GM12891 (cell line): Measurements from ENCODE around the gene THSD4.

Source experiments
- DNase-seq: peaks from one replicate; pipeline ENCODE4 v3.0.0; 2011; ENCODE audit warnings: low spot score; ENCODE audit not compliant: insufficient read length
- FAIRE-seq: peaks from 2 replicates; lab custom pipeline; 2011; peaks lifted over from hg19 to GRCh38; lab: Jason Lieb, UNC
- PAX5 ChIP-seq: IDR thresholded peaks from 2 replicates; pipeline ENCODE4 v1.6.1; 2011; ENCODE audit warnings: low read length, moderate library complexity, mild to moderate bottlenecking; ENCODE audit not compliant: insufficient read depth, severe bottlenecking
- POLR2A ChIP-seq: IDR thresholded peaks from 2 replicates; pipeline ENCODE4 v1.6.1; 2011; ENCODE audit warnings: low read depth, low read length, control low read depth
- POLR2AphosphoS5 ChIP-seq: IDR thresholded peaks from 2 replicates; pipeline ENCODE4 v1.6.1; 2011; ENCODE audit warnings: low read depth, low read length, control low read depth
- POU2F2 ChIP-seq: IDR thresholded peaks from 2 replicates; pipeline ENCODE4 v1.6.1; 2011; ENCODE audit warnings: low read depth, mild to moderate bottlenecking, control low read depth, low read length, moderate library complexity
- SPI1 ChIP-seq: IDR thresholded peaks from 2 replicates; pipeline ENCODE4 v1.6.1; 2011; ENCODE audit warnings: low read depth, low read length, control low read depth
- TAF1 ChIP-seq: IDR thresholded peaks from 2 replicates; pipeline ENCODE4 v1.6.1; 2011; ENCODE audit warnings: low read depth, low read length, control low read depth

Gene THSD4

GRCh38 chr15:71290881-71291635 is 175.8 kb downstream of the THSD4 start:
- FAIRE-seq (no peak), DNase-seq (no peak)
- TF ChIP-seq PAX5 (no peak), SPI1 (no peak), POLR2AphosphoS5 (no peak), TAF1 (no peak), POLR2A (no peak), POU2F2 (no peak)

GRCh38 chr15:71291723-71292122 is 176.5 kb downstream of the THSD4 start:
- FAIRE-seq (no peak), DNase-seq (no peak)
- TF ChIP-seq POLR2AphosphoS5 = no peak
- no peak for TF ChIP-seq TAF1
- TF ChIP-seq PAX5 = no peak
- no peak for TF ChIP-seq POLR2A
- no peak for TF ChIP-seq POU2F2
- TF ChIP-seq SPI1 = no peak

GRCh38 chr15:71293723-71294122 is 178.5 kb downstream of the THSD4 start:
- DNase-seq (no peak), FAIRE-seq (no peak)
- TF ChIP-seq POLR2A (no peak), TAF1 (no peak), POLR2AphosphoS5 (no peak)

GRCh38 chr15:71294251-71294910 is 179.1 kb downstream of the THSD4 start:
- TF ChIP-seq TAF1 = no peak
- no peak for TF ChIP-seq PAX5
- TF ChIP-seq POLR2AphosphoS5 = no peak
- TF ChIP-seq SPI1 = no peak
- no peak for TF ChIP-seq POU2F2
- no peak for TF ChIP-seq POLR2A
- DNase-seq (no peak), FAIRE-seq (no peak)

- DNase-seq (no peak), FAIRE-seq (no peak)
- TF ChIP-seq TAF1 (no peak), POLR2AphosphoS5 (no peak), SPI1 (no peak), POLR2A (no peak), PAX5 (no peak), POU2F2 (no peak)
Measured at GRCh38 chr15:71294911-71295602, 179.8 kb downstream of the THSD4 start.

- FAIRE-seq (no peak), DNase-seq (no peak)
- TF ChIP-seq PAX5 (no peak), TAF1 (no peak), POLR2AphosphoS5 (no peak), POU2F2 (no peak), SPI1 (no peak), POLR2A (no peak)
Measured at GRCh38 chr15:71295603-71296314, 180.5 kb downstream of the THSD4 start.

- TF ChIP-seq POLR2A (no peak), PAX5 (no peak), POLR2AphosphoS5 (no peak), POU2F2 (no peak), SPI1 (no peak), TAF1 (no peak)
- FAIRE-seq (no peak), DNase-seq (no peak)
Measured at GRCh38 chr15:71296315-71296679, 181.0 kb downstream of the THSD4 start.

- no peak for TF ChIP-seq SPI1
- no peak for TF ChIP-seq TAF1
- TF ChIP-seq POLR2AphosphoS5 = no peak
- no peak for TF ChIP-seq POLR2A
- no peak for TF ChIP-seq PAX5
- TF ChIP-seq POU2F2 = no peak
- DNase-seq (no peak), FAIRE-seq (no peak)
Measured at GRCh38 chr15:71301958-71302621, 186.8 kb downstream of the THSD4 start.

GRCh38 chr15:71302861-71303410 is 187.7 kb downstream of the THSD4 start:
- FAIRE-seq (no peak), DNase-seq (no peak)
- TF ChIP-seq POLR2AphosphoS5 (no peak), POU2F2 (no peak), POLR2A (no peak), SPI1 (no peak), PAX5 (no peak), TAF1 (no peak)
